GM23338 (cell line): ENCODE measurements around the gene WDSUB1. TPM values are rescaled to one million over a fixed set of nuclear protein-coding genes. Genes with fewer than 3 reads are reported as not detected.

ENCODE experiments used
- ATAC-seq: fragments of 200-7000 bp; cut with Tn5 transposase; 3 replicates; pipeline ENCODE4 v1.9.1; 2020
- DNase-seq: peaks from one replicate; pipeline ENCODE4 v3.0.0-alpha.2; 2015; ENCODE audit warnings: low spot score
- H2AFZ ChIP-seq: fragments of 200-600 bp; sonication (generic); 2 replicates; pipeline ENCODE4 v1.8.0; 2016; ENCODE audit warnings: antibody characterized with exemption, mild to moderate bottlenecking, moderate library complexity
- H3F3A ChIP-seq: fragments of 200-600 bp; sonication (generic); replicated peaks from 2 replicates; pipeline ENCODE4 v1.8.0; 2017; ENCODE audit warnings: antibody characterized with exemption, mixed run types, low read depth
- H3K27ac ChIP-seq: fragments of 200-600 bp; sonication (generic); 2 replicates; pipeline ENCODE4 v1.6.1; 2016; ENCODE audit warnings: low read depth
- H3K27me3 ChIP-seq: fragments of 200-600 bp; sonication (generic); 2 replicates; pipeline ENCODE4 v1.8.0; 2016; ENCODE audit warnings: mild to moderate bottlenecking, mixed run types, moderate library complexity; ENCODE audit not compliant: insufficient read depth
- H3K36me3 ChIP-seq: fragments of 200-600 bp; sonication (generic); 2 replicates; pipeline ENCODE4 v1.8.0; 2016; ENCODE audit warnings: mild to moderate bottlenecking; ENCODE audit not compliant: insufficient read depth
- H3K4me1 ChIP-seq: fragments of 200-600 bp; sonication (generic); 2 replicates; pipeline ENCODE4 v1.8.0; 2016; ENCODE audit warnings: mild to moderate bottlenecking, moderate library complexity; ENCODE audit not compliant: insufficient read depth
- H3K4me2 ChIP-seq: fragments of 200-600 bp; sonication (generic); 2 replicates; pipeline ENCODE4 v1.7.1; 2017; ENCODE audit warnings: mixed run types
- H3K4me3 ChIP-seq: fragments of 200-600 bp; sonication (generic); 2 replicates; pipeline ENCODE4 v1.6.1; 2016; ENCODE audit warnings: mixed run types
- H3K79me2 ChIP-seq: fragments of 200-600 bp; sonication (generic); replicated peaks from 2 replicates; pipeline ENCODE4 v1.8.0; 2017; ENCODE audit warnings: mild to moderate bottlenecking; ENCODE audit not compliant: insufficient read depth
- H3K9me2 ChIP-seq: fragments of 200-600 bp; sonication (generic); 2 replicates; pipeline ENCODE4 v1.8.0; 2017; ENCODE audit not compliant: insufficient read depth
- H4K20me1 ChIP-seq: fragments of 200-600 bp; sonication (generic); replicated peaks from 2 replicates; pipeline ENCODE4 v1.8.0; 2017; ENCODE audit warnings: mild to moderate bottlenecking; ENCODE audit not compliant: insufficient read depth
- H3K27ac Mint-ChIP-seq: 2 replicates; pipeline ENCODE4 v1.8.0; 2020; ENCODE audit warnings: inconsistent platforms, mild to moderate bottlenecking, moderate library complexity, mixed read lengths
- H3K27me3 Mint-ChIP-seq: 3 replicates; pipeline ENCODE4 v1.8.0; 2022; ENCODE audit warnings: low read depth, mild to moderate bottlenecking, moderate library complexity, mixed read lengths, inconsistent platforms; ENCODE audit not compliant: insufficient read depth, poor library complexity
- H3K36me3 Mint-ChIP-seq: 3 replicates; pipeline ENCODE4 v1.8.0; 2021; ENCODE audit warnings: low read depth, mild to moderate bottlenecking, inconsistent platforms, moderate library complexity, mixed read lengths
- H3K4me1 Mint-ChIP-seq: 3 replicates; pipeline ENCODE4 v1.8.0; 2020; ENCODE audit warnings: mild to moderate bottlenecking, inconsistent platforms, mixed read lengths
- H3K4me3 Mint-ChIP-seq: 3 replicates; pipeline ENCODE4 v1.8.0; 2021; ENCODE audit warnings: moderate library complexity, mild to moderate bottlenecking, inconsistent platforms, mixed read lengths
- H3K9me3 Mint-ChIP-seq: 3 replicates; pipeline ENCODE4 v1.8.0; 2020; ENCODE audit warnings: moderate library complexity, mild to moderate bottlenecking, inconsistent platforms, mixed read lengths
- CTCF ChIP-seq, 2 experiments: fragments of 200-600 bp in 1 of 2; sonication (generic) in 1 of 2; conservative IDR thresholded peaks; 2 replicates each; pipeline versions ENCODE4 v1.5.1 to v1.6.1; 2016 to 2017; ENCODE audit warnings: antibody characterized with exemption in 2 of 2, low read depth in 2 of 2, mild to moderate bottlenecking in 2 of 2, moderate library complexity in 1 of 2
- ETS1 ChIP-seq: IDR thresholded peaks from 2 replicates; pipeline ENCODE4 v1.6.1; 2016; ENCODE audit warnings: antibody characterized with exemption
- EZH2 ChIP-seq: fragments of 200-600 bp; sonication (generic); IDR thresholded peaks from one replicate; pipeline ENCODE4 v1.8.0; 2017; ENCODE audit warnings: antibody characterized with exemption, mild to moderate bottlenecking, low read depth; ENCODE audit not compliant: unreplicated experiment
- EZH2phosphoT487 ChIP-seq: fragments of 200-600 bp; sonication (generic); IDR thresholded peaks from one replicate; pipeline ENCODE4 v1.8.1; 2018; ENCODE audit warnings: antibody characterized with exemption; ENCODE audit not compliant: unreplicated experiment
- NANOG ChIP-seq: IDR thresholded peaks from 2 replicates; pipeline ENCODE4 v1.6.1; 2016; ENCODE audit warnings: antibody characterized with exemption, borderline replicate concordance
- POLR2AphosphoS5 ChIP-seq: IDR thresholded peaks from 2 replicates; pipeline ENCODE4 v1.6.1; 2016; ENCODE audit warnings: antibody characterized with exemption, low read depth
- REST ChIP-seq: IDR thresholded peaks from one replicate; pipeline ENCODE4 v1.6.1; 2018; ENCODE audit warnings: antibody characterized with exemption; ENCODE audit not compliant: unreplicated experiment
- ZNF114 ChIP-seq: fragments of 250-450 bp; sonication (Bioruptor Pico); IDR thresholded peaks from 2 replicates; pipeline ENCODE4 v1.5.0; 2020; ENCODE audit warnings: mild to moderate bottlenecking, moderate library complexity
- ZNF331 ChIP-seq: fragments of 250-450 bp; sonication (Bioruptor Pico); IDR thresholded peaks from 2 replicates; pipeline ENCODE4 v1.5.0; 2020; ENCODE audit warnings: low read depth, mild to moderate bottlenecking, moderate library complexity
- ZNF462 ChIP-seq: fragments of 250-450 bp; sonication (Bioruptor Pico); IDR thresholded peaks from 2 replicates; pipeline ENCODE4 v1.5.0; 2020; ENCODE audit warnings: mild to moderate bottlenecking, moderate library complexity
- polyA plus RNA-seq: library from polyadenylated mRNA; unstranded; fragments of >200 nt; fragmentation: Nextera tagmentation; extraction: Ambion mirVana; gene quantifications from 2 replicates; pipeline ENCODE4 v1.2.1, GENCODE V29; 2016
- total RNA-seq: library from RNA; depleted of rRNA; stranded (reverse); fragments of >200 nt; shearing (Covaris generic); gene quantifications from 2 replicates; pipeline ENCODE4 v1.2.3, GENCODE V29; 2014

The WDSUB1 gene
- total and polyA plus RNA-seq, 2 experiments from 2014 or later = 9.9 to 12.2 TPM

- Histone ChIP-seq H3K9me2 (no peaks in the 10 kb centered on the region), H3F3A (0 out of 2 replicates have a peak, but pooled peaks cover 4% of the 10 kb centered on the region), H2AFZ (no peak overlapping the region), H3K36me3 (no peaks in the 10 kb centered on the region), H3K4me1 (no peaks in the 10 kb centered on the region; the same call in 1 of the 2 replicates), H3K79me2 (peaks cover 11% of the 10 kb centered on the region), H4K20me1 (no peaks in the 10 kb centered on the region), H3K27ac (no peak overlapping the region), H3K27me3 (no peaks in the 10 kb centered on the region), H3K4me3 (no peak overlapping the region), H3K4me2 (no peak overlapping the region)
- ATAC-seq (no peak), DNase-seq (no peak)
- Mint-ChIP-seq H3K4me3 (no peak overlapping the region), H3K4me1 (peaks cover 3% of the 10 kb centered on the region; the same call in 2 of the 3 replicates), H3K36me3 (peaks cover 4% of the 10 kb centered on the region; the same call in 1 of the 3 replicates), H3K27me3 (peaks cover 11% of the 10 kb centered on the region), H3K27ac (no peak overlapping the region), H3K9me3 (no peaks in the 10 kb centered on the region)
- TF ChIP-seq ZNF114 (CRISPR knock-in tag) (no peak), POLR2AphosphoS5 (no peak), ETS1 (no peak), REST (no peak), NANOG (no peak)
Measured at GRCh38 chr2:159281002-159281401, 5.5 kb downstream of the WDSUB1 start.

- H3K9me3 Mint-ChIP-seq = no peaks in the 10 kb centered on the region
- DNase-seq = no peak
- Histone ChIP-seq H2AFZ (no peak overlapping the region), H3F3A (no peaks in the 10 kb centered on the region), H3K79me2 (peaks cover 8% of the 10 kb centered on the region), H3K4me2 (no peak overlapping the region), H4K20me1 (no peaks in the 10 kb centered on the region), H3K27ac (no peak overlapping the region), H3K27me3 (no peaks in the 10 kb centered on the region), H3K9me2 (no peaks in the 10 kb centered on the region), H3K36me3 (no peaks in the 10 kb centered on the region), H3K4me3 (no peak overlapping the region), H3K4me1 (no peaks in the 10 kb centered on the region)
- no peak overlapping the region for H3K27ac Mint-ChIP-seq
- no peak for ATAC-seq
- no peak overlapping the region for H3K4me3 Mint-ChIP-seq
- peaks cover 1% of the 10 kb centered on the region; the same call in 2 of the 3 replicates for H3K4me1 Mint-ChIP-seq
- peaks cover 4% of the 10 kb centered on the region; the same call in 1 of the 3 replicates for H3K36me3 Mint-ChIP-seq
- peaks cover 3% of the 10 kb centered on the region for H3K27me3 Mint-ChIP-seq
- no peak for TF ChIP-seq EZH2phosphoT487
- no peak for TF ChIP-seq ZNF462 (CRISPR knock-in tag)
- no peak for TF ChIP-seq EZH2
- no peak for TF ChIP-seq CTCF (conservative IDR thresholded peaks at IDR 0.05; ENCODE audit: low read depth in 2 of 2)
- TF ChIP-seq ZNF331 (CRISPR knock-in tag) = no peak
Measured at GRCh38 chr2:159279700-159280099, 6.8 kb downstream of the WDSUB1 start.
